ENCODE data around the gene METTL9.
"Not testable (repeated sequence)": the region's sequence is repeated elsewhere in the genome, so short reads cannot be mapped to it uniquely, and the experiment has no call there.

DNA sequence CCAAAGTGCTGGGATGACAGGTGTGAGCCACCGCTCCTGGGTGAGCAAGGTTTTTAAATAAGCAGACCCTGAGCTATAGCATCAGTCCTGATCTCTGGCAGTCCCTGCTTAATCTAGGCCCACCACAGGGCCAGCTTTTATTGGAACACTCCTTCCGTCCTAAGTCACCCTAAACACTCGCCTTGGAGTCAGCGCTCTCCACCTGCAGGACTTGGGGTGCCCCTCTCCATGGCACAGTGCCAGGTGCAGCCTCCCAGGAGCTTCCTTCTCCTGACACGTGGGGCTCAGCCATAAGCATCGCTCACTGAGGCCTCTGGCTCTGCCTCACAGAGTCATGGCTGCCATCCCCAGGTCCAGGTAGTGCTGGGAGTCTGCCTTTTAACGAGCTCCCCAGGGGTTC, 48.3 kb upstream of the METTL9 start:
- TF ChIP-seq, protein P1, sequence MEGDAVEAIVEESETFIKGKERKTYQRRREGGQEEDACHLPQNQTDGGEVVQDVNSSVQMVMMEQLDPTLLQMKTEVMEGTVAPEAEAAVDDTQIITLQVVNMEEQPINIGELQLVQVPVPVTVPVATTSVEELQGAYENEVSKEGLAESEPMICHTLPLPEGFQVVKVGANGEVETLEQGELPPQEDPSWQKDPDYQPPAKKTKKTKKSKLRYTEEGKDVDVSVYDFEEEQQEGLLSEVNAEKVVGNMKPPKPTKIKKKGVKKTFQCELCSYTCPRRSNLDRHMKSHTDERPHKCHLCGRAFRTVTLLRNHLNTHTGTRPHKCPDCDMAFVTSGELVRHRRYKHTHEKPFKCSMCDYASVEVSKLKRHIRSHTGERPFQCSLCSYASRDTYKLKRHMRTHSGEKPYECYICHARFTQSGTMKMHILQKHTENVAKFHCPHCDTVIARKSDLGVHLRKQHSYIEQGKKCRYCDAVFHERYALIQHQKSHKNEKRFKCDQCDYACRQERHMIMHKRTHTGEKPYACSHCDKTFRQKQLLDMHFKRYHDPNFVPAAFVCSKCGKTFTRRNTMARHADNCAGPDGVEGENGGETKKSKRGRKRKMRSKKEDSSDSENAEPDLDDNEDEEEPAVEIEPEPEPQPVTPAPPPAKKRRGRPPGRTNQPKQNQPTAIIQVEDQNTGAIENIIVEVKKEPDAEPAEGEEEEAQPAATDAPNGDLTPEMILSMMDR (tag by site-specific recombination; IDR thresholded peaks at IDR 0.05), result not testable (repeated sequence)
- TF ChIP-seq, protein P2, sequence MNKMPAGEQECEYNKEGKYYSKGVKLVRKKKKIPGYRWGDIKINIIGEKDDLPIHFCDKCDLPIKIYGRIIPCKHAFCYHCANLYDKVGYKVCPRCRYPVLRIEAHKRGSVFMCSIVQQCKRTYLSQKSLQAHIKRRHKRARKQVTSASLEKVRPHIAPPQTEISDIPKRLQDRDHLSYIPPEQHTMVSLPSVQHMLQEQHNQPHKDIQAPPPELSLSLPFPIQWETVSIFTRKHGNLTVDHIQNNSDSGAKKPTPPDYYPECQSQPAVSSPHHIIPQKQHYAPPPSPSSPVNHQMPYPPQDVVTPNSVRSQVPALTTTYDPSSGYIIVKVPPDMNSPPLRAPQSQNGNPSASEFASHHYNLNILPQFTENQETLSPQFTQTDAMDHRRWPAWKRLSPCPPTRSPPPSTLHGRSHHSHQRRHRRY (tag by site-specific recombination; IDR thresholded peaks at IDR 0.05), result not testable (repeated sequence)
- TF ChIP-seq, protein P3, sequence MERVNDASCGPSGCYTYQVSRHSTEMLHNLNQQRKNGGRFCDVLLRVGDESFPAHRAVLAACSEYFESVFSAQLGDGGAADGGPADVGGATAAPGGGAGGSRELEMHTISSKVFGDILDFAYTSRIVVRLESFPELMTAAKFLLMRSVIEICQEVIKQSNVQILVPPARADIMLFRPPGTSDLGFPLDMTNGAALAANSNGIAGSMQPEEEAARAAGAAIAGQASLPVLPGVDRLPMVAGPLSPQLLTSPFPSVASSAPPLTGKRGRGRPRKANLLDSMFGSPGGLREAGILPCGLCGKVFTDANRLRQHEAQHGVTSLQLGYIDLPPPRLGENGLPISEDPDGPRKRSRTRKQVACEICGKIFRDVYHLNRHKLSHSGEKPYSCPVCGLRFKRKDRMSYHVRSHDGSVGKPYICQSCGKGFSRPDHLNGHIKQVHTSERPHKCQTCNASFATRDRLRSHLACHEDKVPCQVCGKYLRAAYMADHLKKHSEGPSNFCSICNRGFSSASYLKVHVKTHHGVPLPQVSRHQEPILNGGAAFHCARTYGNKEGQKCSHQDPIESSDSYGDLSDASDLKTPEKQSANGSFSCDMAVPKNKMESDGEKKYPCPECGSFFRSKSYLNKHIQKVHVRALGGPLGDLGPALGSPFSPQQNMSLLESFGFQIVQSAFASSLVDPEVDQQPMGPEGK (tag by site-specific recombination; IDR thresholded peaks at IDR 0.05), result not testable (repeated sequence)
- TF ChIP-seq ZNF660 (tag by site-specific recombination; IDR thresholded peaks at IDR 0.05); ZXDB (tag by site-specific recombination; IDR thresholded peaks at IDR 0.05); ZNF274 (IDR thresholded peaks at IDR 0.05; ENCODE audit: low read length); ZNF274 (tag by site-specific recombination; IDR thresholded peaks at IDR 0.05; ENCODE audit: borderline replicate concordance); IKZF3 (tag by site-specific recombination; IDR thresholded peaks at IDR 0.05); ZNF549 (tag by site-specific recombination; IDR thresholded peaks at IDR 0.05); ZEB2 (tag by site-specific recombination; IDR thresholded peaks at IDR 0.05); HOXA7 (CRISPR knock-in tag; IDR thresholded peaks at IDR 0.05; ENCODE audit: borderline replicate concordance): not testable (repeated sequence)
- TF ChIP-seq, protein P4, sequence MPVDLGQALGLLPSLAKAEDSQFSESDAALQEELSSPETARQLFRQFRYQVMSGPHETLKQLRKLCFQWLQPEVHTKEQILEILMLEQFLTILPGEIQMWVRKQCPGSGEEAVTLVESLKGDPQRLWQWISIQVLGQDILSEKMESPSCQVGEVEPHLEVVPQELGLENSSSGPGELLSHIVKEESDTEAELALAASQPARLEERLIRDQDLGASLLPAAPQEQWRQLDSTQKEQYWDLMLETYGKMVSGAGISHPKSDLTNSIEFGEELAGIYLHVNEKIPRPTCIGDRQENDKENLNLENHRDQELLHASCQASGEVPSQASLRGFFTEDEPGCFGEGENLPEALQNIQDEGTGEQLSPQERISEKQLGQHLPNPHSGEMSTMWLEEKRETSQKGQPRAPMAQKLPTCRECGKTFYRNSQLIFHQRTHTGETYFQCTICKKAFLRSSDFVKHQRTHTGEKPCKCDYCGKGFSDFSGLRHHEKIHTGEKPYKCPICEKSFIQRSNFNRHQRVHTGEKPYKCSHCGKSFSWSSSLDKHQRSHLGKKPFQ (tag by site-specific recombination; IDR thresholded peaks at IDR 0.05), result not testable (repeated sequence)
- TF ChIP-seq, protein P5, sequence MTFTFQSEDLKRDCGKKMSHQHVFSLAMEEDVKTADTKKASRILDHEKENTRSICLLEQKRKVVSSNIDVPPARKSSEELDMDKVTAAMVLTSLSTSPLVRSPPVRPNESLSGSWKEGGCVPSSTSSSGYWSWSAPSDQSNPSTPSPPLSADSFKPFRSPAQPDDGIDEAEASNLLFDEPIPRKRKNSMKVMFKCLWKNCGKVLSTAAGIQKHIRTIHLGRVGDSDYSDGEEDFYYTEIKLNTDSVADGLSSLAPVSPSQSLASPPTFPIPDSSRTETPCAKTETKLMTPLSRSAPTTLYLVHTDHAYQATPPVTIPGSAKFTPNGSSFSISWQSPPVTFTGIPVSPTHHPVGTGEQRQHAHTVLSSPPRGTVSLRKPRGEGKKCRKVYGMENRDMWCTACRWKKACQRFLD (tag by site-specific recombination; IDR thresholded peaks at IDR 0.05), result not testable (repeated sequence)
